Frontal cortex (tissue), 4 donors: ENCODE data around the gene PRR14. TPM values are rescaled to one million over a fixed set of nuclear protein-coding genes. Genes with fewer than 3 reads are reported as not detected.
"Not testable (repeated sequence)": the region's sequence is repeated elsewhere in the genome, so short reads cannot be mapped to it uniquely, and the experiment has no call there.

Experiments
- DNase-seq, 2 donors: peaks; one replicate each; pipeline ENCODE4 v3.0.0; 2012; ENCODE audit warnings: low spot score in 2 of 2
- FAIRE-seq: peaks from 2 replicates; lab custom pipeline; 2012; peaks lifted over from hg19 to GRCh38; lab: Jason Lieb, UNC
- total RNA-seq: library from RNA; depleted of rRNA; stranded (reverse); fragments of >200 nt; gene quantifications from one replicate; pipeline ENCODE4 v1.2.3, GENCODE V29; 2014
- donor health status: control.
- donor health status: control.
- donor health status: control.

PRR14 gene
- total RNA-seq, 1 donor from 2014 or later, result 7.3 TPM

- DNase-seq (peak in 1 of 2 donors; percentile 69), FAIRE-seq (no peak)
Measured at GRCh38 chr16:30628628-30629540, 21.9 kb upstream of the PRR14 start.

GRCh38 chr16:30632454-30632853 lies 18.3 kb upstream of the PRR14 start:
- FAIRE-seq, DNase-seq: not testable (repeated sequence)

GRCh38 chr16:30633526-30633925 lies 17.2 kb upstream of the PRR14 start:
- no peak for DNase-seq
- FAIRE-seq, result no peak

- FAIRE-seq (no peak), DNase-seq (no peak)
Measured at GRCh38 chr16:30636599-30636998, 14.2 kb upstream of the PRR14 start.

GRCh38 chr16:30637139-30637538 lies 13.6 kb upstream of the PRR14 start:
- DNase-seq, FAIRE-seq: not testable (repeated sequence)

GRCh38 chr16:30637944-30638343 lies 12.8 kb upstream of the PRR14 start:
- FAIRE-seq (no peak), DNase-seq (no peak)

GRCh38 chr16:30641378-30641982 lies 9.3 kb upstream of the PRR14 start:
- FAIRE-seq, result no peak
- DNase-seq, result no peak

- no peak for DNase-seq
Measured at GRCh38 chr16:30644334-30644830, 6.4 kb upstream of the PRR14 start.

GRCh38 chr16:30645727-30646126 lies 5.0 kb upstream of the PRR14 start:
- FAIRE-seq (no peak), DNase-seq (no peak)

More at GRCh38 chr16:30644334-30644830, 6.4 kb upstream of the PRR14 start:
- no peak for FAIRE-seq

- no peak for FAIRE-seq
- DNase-seq, result no peak
Measured at GRCh38 chr16:30647274-30647571, 3.5 kb upstream of the PRR14 start.

- DNase-seq, result peak in 1 of 2 donors; percentile 4
- FAIRE-seq, result no peak
Measured at GRCh38 chr16:30649725-30650368, 913 bp upstream of the PRR14 start.

GRCh38 chr16:30651124-30652004 lies 604 bp downstream of the PRR14 start:
- DNase-seq, result peak; percentile 77 to 82

GRCh38 chr16:30652005-30652296 lies 1.2 kb downstream of the PRR14 start:
- DNase-seq, result peak in 1 of 2 donors; percentile 23
- FAIRE-seq, result no peak

More at GRCh38 chr16:30651124-30652004, 604 bp downstream of the PRR14 start:
- FAIRE-seq, result no peak

- DNase-seq (no peak), FAIRE-seq (no peak)
Measured at GRCh38 chr16:30652718-30653117, 2.0 kb downstream of the PRR14 start.

- FAIRE-seq (no peak), DNase-seq (no peak)
Measured at GRCh38 chr16:30654856-30655255, 4.1 kb downstream of the PRR14 start.

- FAIRE-seq, result no peak
Measured at GRCh38 chr16:30655815-30656347, 5.1 kb downstream of the PRR14 start.

GRCh38 chr16:30656388-30656787 lies 5.6 kb downstream of the PRR14 start:
- FAIRE-seq (no peak), DNase-seq (no peak)

More at GRCh38 chr16:30655815-30656347, 5.1 kb downstream of the PRR14 start:
- DNase-seq, result no peak

GRCh38 chr16:30656974-30657865 lies 6.5 kb downstream of the PRR14 start:
- DNase-seq, result peak; percentile 10 to 33
- FAIRE-seq, result no peak
